NCI-H128 (cell line): Measurements from ENCODE around the gene GOLGA2.
"Not testable (repeated sequence)": the region's sequence is repeated elsewhere in the genome, so short reads cannot be mapped to it uniquely, and the experiment has no call there.

Experiments used
- DNase-seq: peaks from one replicate; lab custom pipeline; 2025; ENCODE audit not compliant: unreplicated experiment; lab: John Stamatoyannopoulos, UW

The GOLGA2 gene

DNA sequence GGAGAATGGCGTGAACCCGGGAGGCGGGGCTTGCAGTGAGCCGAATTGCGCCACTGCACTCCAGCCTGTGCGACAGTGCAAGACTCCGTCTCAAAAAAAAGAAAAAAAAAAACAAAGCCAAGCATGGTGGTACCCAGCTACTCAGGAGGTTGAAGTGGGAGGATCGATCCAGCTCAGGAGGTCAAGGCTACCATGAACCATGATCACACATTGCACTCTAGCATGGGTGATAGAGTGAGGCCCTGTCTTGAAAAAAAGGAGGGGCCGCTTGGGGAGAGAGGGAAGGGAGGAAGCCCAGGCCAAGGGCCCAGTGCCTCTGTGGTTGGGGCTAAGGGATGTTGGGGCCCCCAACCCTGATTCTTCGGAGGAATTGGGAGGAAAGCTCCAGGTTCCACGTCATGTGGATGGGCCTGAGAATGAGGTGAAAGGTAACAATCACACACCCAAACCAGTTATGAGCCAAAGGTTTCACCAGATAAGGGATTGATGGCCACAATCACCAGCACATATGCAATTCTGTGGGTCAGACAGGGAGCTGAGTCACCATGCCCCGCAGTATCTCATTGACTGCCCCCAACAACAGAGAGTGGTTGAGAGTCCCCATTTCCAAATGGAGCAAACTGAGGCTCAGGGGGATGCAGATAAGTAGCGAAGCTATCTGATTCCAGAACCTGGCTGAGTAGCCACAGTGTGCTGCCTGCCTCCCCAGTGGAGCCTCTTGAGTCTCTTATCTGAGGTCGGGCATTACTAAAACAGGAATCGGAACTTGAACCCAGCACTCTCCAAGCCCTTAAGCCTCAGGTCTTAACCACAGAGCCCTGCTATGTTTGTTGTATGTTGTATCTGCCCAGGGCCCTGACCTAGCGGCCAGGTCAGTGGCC lies 20.8 kb upstream of the GOLGA2 start:
- DNase-seq = no peak

GRCh38 chr9:128294142-128294541 lies 18.3 kb upstream of the GOLGA2 start:
- DNase-seq = no peak

GRCh38 chr9:128293091-128293490 lies 17.3 kb upstream of the GOLGA2 start:
- no peak for DNase-seq

DNA sequence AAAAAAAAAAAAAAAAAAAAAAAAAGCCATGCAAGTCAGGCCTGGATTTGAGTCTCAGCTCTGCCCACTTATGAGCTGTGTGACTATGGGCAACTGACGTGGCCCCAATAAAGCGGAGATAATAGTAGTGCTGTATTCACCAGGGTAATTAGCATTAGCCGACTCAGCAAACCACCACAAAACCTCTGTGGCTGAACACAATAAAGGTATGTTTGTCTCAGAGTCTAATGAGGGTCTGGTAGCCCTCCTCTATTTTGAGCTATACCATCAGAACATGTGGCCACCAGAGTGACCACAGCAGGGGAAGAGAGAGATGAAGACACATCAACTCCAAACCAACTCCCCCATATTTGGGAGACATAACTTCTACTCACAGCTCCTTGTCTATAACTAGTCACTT lies 16.2 kb upstream of the GOLGA2 start:
- DNase-seq = no peak

DNA sequence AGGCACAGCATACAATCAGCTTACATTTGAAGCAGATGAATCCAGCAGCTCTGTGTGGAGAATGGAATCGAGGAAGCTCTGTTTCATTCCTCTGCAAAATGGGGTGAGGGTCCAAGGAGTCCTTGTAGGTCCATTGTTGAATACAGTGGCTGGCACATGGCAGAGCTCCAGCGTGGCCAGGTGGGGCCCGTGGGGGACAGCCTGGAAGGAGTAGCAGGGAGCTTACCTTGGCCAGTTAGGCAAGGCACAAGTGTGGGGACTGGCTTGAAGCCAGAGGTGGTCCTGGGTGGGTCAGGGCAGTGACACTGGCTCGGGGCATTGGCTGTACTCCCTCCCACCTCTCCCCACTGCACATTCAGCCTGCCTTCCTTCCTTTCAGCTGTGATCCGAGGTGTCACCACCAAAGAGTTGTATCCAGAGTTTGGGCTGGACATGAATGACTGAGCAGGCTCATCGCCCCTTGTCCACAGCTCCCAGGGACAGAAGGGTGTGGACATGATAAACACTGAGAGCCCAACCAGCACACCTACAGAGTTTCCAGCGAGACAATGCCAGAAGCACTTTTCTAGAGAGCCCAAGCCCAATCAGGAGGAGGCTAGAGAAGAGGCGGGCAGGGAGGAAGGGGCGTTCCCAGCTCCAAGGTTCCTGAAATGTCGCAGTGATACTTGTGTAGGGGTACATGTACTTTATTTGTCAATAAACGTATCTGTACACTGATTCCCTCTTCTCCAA lies 12.6 kb upstream of the GOLGA2 start:
- no peak for DNase-seq

DNA sequence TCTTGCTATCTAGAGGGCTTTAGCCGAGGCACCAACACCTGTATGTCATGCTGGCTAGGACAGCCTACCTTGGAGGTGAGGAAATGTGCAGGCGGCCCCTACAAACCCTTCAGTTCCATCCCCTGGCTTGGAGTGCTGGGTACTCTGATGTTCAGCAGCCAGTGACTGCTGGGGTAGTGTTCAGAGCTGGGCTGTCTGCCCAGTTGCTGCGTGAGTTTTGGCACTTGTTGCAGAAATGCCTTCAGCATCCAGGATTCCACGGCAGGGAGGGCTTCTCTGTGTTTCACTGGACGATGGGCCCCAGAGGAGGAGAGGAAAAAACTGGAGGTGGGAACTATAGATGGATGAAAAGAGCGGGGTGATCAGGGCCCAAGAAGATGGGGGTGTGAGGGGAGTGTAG lies 10.6 kb upstream of the GOLGA2 start:
- no peak for DNase-seq

- DNase-seq = no peak
Observed at GRCh38 chr9:128285033-128285784, 9.4 kb upstream of the GOLGA2 start.

DNA sequence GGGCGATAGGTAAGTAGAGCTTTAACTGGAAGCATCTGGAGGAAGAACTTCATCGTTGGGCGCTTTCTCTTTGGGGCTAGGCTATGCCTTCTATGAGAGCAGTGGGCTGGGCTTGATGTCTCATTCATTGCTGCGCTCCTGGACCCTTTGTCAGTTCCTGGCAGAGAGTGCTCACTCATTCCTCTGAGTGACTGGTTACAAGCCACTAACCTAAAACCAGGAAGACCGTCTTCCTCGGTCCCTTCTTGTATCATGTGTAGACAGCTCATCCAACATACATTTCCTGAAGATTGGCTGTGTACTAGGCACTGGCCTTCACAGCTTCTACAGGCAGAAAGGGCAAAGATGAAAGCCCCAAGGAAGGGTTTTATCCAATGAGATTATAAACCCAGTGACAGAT lies 6.7 kb upstream of the GOLGA2 start:
- DNase-seq = no peak

GRCh38 chr9:128280084-128280622 lies 4.3 kb upstream of the GOLGA2 start:
- no peak for DNase-seq

GRCh38 chr9:128279088-128280073 lies 3.6 kb upstream of the GOLGA2 start:
- DNase-seq = not testable (repeated sequence)

DNA sequence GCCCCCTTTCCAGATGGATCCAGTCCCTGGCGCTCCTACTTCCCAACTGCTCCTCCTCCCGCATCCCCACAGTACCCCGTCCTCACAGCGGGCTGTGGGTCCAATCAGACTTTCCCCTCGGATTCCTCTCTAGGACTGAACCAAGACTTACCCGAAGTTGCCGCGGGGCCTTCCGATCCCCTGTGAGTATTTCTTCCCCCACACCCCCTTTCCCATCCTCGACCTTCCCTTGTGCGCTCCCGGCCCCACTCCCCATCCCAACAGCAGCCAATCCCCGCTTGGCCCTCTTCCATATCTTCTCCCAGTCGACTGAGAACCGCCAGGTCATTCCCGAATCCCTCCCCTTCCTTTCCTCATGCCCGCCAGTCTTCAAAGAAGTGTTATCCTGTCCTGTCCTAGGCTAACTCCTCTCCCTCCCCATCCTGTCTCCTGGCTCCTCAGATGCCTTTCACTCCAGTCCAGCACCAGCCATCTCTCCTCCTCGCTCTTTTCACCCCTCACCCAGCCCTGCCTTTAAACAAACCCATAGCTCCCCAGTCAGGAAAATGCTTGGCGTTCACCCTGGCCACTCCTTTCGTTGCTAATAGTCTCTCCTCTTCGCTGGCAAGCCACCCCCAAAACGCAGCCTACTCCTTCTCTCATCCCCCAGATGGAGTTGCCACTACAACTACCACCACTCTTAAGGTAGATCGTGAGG lies 915 bp upstream of the GOLGA2 start:
- DNase-seq = no peak

- peak; percentile 99 for DNase-seq
Observed at GRCh38 chr9:128276008-128276573, 284 bp upstream of the GOLGA2 start, which contains the start of gene SWI5. TSS of gene SWI5 (plus strand) at chr9:128276276.

DNA sequence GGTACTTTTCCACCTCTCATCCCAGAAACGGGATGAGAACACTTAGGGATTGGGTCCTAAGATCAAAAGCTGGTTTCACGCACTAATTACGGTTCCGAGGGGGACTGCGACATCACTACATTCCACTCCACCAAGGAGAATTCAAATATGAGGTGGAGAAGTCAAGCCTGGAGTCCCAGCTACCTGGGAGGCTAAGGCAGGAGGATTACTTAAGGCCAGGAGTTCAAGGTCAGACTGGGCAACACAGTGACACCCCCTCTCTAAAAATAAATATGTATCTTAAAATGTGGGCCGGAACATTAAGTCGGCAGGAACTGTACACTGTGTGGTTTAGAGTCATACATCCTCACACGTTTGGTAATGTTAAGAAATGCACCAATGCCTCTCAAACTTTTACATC lies 1.6 kb downstream of the GOLGA2 start:
- DNase-seq = no peak

- no peak for DNase-seq
Observed at GRCh38 chr9:128271512-128271911, 4.3 kb downstream of the GOLGA2 start.

- DNase-seq = no peak
Observed at GRCh38 chr9:128271112-128271511, 4.7 kb downstream of the GOLGA2 start.

DNA sequence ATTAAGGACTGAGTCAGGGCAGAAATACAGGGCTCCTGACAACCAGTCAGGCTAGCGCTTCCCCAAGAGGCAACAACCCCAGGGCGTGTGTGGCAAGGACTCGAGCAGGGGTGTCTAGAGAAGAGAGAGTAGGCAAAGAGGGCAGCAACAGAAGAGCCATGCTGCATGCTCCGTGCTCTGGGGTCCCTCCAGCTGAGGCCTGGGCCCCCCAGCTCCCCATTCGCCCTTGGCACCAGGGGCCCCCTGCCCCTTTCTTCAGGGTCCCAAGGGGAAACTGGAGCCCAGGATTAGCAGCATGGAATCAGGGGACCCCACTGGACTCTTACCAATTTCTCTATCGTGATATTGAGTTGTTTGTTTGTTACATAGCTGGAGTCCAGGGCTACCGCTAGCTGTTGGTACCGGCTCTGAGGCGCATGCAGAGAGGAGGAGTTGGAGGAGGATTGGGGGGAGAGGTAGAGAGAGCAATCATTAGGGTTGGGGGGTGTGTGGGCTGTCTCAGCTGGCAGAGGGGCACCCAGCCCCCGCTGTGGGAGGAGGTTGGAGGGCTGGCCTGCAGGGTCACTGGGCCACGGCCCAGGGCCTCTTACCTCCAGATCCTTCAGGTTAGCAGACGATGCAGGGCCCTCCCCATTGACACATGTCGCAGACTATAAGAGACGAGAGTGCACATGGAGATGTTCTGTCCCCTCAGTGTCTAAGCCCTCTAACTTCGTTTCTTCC lies 8.8 kb downstream of the GOLGA2 start:
- DNase-seq = no peak

- DNase-seq = no peak
Observed at GRCh38 chr9:128265348-128265847, 10.4 kb downstream of the GOLGA2 start.

GRCh38 chr9:128262687-128263086 lies 13.1 kb downstream of the GOLGA2 start:
- no peak for DNase-seq
